ENCODE results near the gene SHB.

DNA sequence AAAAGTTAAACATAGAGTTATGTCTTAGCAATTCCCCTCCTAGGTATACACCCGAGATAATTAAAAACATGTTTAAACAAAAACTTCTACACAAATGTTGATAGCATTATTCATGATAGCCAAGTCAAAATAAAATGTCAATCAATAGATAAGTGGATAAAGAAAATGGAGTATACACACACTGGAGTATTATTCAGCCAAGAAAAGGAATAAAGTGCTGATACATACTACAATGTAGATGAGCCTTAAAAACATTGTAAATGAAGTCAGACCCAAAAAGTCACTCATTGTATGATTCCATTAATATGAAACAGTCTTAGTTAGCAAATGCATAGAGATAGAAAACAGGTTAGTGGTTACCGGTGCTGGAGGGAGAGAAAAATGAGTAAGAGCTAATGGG, 34.3 kb upstream of the SHB start:
- TF ChIP-seq, protein P1, sequence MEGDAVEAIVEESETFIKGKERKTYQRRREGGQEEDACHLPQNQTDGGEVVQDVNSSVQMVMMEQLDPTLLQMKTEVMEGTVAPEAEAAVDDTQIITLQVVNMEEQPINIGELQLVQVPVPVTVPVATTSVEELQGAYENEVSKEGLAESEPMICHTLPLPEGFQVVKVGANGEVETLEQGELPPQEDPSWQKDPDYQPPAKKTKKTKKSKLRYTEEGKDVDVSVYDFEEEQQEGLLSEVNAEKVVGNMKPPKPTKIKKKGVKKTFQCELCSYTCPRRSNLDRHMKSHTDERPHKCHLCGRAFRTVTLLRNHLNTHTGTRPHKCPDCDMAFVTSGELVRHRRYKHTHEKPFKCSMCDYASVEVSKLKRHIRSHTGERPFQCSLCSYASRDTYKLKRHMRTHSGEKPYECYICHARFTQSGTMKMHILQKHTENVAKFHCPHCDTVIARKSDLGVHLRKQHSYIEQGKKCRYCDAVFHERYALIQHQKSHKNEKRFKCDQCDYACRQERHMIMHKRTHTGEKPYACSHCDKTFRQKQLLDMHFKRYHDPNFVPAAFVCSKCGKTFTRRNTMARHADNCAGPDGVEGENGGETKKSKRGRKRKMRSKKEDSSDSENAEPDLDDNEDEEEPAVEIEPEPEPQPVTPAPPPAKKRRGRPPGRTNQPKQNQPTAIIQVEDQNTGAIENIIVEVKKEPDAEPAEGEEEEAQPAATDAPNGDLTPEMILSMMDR (IDR thresholded peaks at IDR 0.05), result no peak
- no peak for TF ChIP-seq POLR2A (IDR thresholded peaks at IDR 0.05)

Measured in lower leg skin (tissue), 3 donors.